GM21360 (cell line): ENCODE results near the gene CX3CR1.
A peak's percentile ranks its signal among the peaks of the same experiment; 100 is the strongest.
"Not testable (repeated sequence)": the region's sequence is repeated elsewhere in the genome, so short reads cannot be mapped to it uniquely, and the experiment has no call there.

Experiments
- ATAC-seq: cut with Tn5 transposase; IDR thresholded peaks from one replicate; pipeline ENCODE4 v1.9.1; 2021; ENCODE audit warnings: mild to moderate bottlenecking, moderate library complexity; ENCODE audit not compliant: unreplicated experiment

Gene CX3CR1

GRCh38 chr3:39279745-39280517 lies at the start of gene CX3CR1:
Gene CX3CR1 (minus strand): TSS chr3:39280036. CDS start chr3:39266509, 13,527 bp downstream.
- no peak for ATAC-seq

DNA sequence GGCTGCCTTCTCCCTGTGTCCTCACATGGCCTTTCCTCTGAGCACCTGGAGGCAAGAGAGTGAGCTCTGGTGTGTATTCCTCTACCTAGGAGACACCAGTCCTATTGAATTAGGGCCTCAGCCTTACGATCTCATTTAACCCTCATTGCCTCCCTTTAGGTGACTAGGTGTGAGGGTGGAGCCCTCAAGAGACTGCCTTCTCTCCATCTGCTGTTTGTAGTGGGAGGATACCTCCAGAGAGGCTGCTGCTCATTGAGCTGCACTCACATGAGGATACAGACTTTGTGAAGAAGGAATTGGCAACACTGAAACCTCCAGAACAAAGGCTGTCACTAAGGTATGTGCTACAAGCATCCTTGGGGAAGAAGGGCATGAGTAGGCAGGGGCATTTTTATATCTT lies 49.7 kb upstream of the CX3CR1 start, which contains the start of gene CCR8:
CCR8 (plus strand) TSS at position 217 of the 400 bp plus-strand sequence. CDS start 2,623 bp downstream, outside the sequence.
- ATAC-seq: no peak

DNA sequence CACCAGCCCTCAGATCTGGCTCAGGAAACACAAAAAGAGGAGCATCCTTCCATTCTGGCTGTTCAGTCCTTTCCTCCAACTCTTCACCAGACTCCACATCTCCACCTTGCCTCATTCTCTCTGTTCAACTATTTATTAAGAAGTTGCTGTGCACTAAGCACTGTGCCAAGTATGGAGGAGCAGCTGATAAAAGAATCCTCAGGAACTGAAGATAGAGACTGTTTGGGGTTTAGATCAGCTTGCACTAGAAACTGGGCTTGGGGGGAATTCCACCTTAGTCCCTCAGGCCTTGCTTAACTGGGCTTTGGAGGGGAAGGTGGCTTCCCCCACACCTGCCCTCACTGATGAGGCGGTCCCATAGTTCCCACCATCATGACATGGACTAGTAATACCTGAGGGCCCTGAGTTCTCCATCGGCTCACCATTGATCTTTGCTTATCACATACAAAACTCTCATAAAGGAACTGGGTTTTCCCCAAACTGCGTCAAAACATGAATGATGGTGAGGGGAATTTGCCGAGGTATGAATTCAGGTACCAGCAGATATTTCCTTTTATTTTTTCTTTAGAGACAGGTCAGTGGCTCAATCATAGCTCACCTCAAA lies 48.0 kb upstream of the CX3CR1 start:
- peak; percentile 71 for ATAC-seq

GRCh38 chr3:39327053-39327745 lies 47.4 kb upstream of the CX3CR1 start:
- peak; percentile 15 for ATAC-seq

DNA sequence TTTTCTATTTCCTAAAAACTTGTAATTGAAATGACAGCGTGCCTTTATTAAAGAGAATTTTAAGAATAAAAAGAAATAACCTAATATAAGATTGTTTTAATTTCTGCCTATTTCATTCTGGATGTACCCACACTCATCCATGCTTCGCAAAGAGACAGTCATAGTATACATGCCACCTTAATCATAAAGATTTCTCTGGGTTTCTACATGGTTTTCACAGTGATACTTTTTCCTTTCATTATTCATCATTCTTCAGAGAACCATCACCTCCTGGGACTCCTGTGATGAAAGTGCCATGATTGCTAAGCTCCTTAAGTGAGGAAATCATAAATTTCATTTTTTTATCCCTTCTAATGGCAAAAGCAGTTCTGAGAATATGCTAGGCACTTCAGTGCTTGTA lies 45.4 kb upstream of the CX3CR1 start:
- no peak for ATAC-seq

GRCh38 chr3:39323494-39323893 lies 43.7 kb upstream of the CX3CR1 start:
- ATAC-seq: no peak

GRCh38 chr3:39322936-39323335 lies 43.1 kb upstream of the CX3CR1 start:
- no peak for ATAC-seq

GRCh38 chr3:39322209-39322715 lies 42.4 kb upstream of the CX3CR1 start:
- not testable (repeated sequence) for ATAC-seq

- not testable (repeated sequence) for ATAC-seq
Observed at GRCh38 chr3:39321574-39321983, 41.7 kb upstream of the CX3CR1 start.

GRCh38 chr3:39319249-39319648 lies 39.4 kb upstream of the CX3CR1 start:
- ATAC-seq: no peak

- no peak for ATAC-seq
Observed at GRCh38 chr3:39318301-39318700, 38.5 kb upstream of the CX3CR1 start.

- ATAC-seq: no peak
Observed at GRCh38 chr3:39317571-39318169, 37.8 kb upstream of the CX3CR1 start.

DNA sequence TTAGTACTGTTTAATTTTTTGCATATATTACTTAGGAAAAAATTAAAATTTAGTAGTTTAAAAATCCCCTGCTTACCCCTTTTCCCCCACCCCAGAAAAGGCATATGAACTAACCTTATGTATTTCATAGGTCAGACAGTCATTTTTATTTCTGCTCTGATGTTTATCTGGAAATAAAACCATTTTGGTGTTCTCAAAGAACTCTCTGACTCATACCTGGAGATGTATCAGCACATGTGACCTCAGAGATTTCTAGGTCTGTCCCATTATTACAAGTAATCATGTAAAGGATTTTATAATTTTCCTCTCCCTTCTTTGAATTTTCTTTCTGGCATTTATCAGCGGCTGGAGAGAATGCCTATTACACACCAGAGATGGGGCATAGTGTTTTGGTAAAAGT lies 35.6 kb upstream of the CX3CR1 start:
- no peak for ATAC-seq

- ATAC-seq: no peak
Observed at GRCh38 chr3:39313289-39313688, 33.5 kb upstream of the CX3CR1 start.

DNA sequence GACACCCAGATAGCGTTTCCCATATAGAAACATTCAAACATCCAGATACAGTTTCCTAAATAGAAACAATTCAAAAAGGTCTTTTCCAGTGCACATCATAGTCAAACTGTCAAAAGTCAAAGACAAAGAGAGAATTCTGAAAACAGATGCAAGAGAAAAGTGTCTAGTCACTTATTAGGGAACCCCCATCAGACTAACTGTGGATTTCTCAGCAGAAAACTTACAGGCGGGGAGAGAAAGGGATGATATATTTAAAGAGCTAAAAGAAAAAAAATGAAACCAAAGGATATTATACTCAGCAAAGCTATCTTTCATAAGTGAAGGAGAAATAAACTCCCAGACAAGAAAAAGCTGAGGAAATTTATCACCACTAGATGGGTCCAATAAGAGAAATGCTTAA lies 22.3 kb upstream of the CX3CR1 start:
- no peak for ATAC-seq

DNA sequence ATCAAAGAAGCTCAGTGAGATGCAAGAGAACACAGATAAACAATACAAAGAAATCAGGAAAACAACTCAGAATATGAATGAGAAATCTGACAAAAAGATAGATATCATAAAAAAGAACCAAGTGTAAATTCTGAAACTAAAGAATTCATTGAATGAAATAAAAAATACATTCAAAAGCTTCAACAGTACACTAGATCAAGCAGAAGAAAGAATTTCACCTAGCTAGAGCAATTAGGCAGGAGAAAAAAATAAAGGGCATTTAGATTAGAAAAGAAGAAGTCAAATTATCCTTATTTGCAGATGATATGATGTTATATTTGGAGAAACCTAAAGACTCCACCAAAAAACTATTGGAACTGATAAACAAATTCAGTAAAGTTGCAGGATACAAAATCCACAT lies 19.4 kb upstream of the CX3CR1 start:
- ATAC-seq: no peak

- no peak for ATAC-seq
Observed at GRCh38 chr3:39296197-39297077, 16.6 kb upstream of the CX3CR1 start.

DNA sequence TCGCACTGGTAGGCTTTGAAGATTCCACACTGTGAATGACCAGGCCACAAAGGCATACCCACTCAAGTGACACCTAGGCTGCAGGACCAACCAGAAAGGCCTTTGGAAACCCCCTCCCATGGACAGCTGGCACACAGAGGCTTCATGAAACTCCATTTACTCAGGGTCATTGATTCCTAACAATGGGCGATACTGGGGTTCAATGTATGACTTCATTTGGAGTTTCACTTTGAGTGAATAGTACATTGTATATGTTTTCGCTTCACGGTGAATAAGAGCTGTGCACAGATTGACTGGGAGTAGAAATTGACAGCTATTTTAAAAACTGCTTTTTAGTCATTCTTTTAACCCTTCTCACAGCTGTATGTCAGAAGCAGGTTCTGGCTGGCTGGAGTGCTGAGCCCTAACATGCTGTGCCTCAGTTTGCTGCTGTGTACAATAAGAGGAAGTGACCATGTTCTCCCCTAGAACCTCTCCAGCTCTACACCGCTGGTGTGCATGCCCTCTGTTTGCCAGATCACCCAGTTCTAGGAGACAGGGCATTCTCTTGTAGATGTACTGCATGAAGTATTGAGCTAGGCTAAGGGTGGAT lies 15.4 kb upstream of the CX3CR1 start:
- peak; percentile 88 for ATAC-seq

- no peak for ATAC-seq
Observed at GRCh38 chr3:39294446-39295183, 14.8 kb upstream of the CX3CR1 start.
